H4 (cell line): Measurements from ENCODE around the gene DNMT1. TPM values are rescaled to one million over a fixed set of nuclear protein-coding genes. Genes with fewer than 3 reads are reported as not detected.
"Not testable (repeated sequence)": the region's sequence is repeated elsewhere in the genome, so short reads cannot be mapped to it uniquely, and the experiment has no call there.

Experiments
- DNase-seq: peaks from one replicate; pipeline ENCODE4 v3.0.0-alpha.2; 2015; ENCODE audit warnings: low spot score
- total RNA-seq: library from RNA; depleted of rRNA; stranded (reverse); fragments of >200 nt; shearing (Covaris generic); gene quantifications from 2 replicates; pipeline ENCODE4 v1.2.3, GENCODE V29; 2014

Gene DNMT1
- total RNA-seq, 1 experiment from 2014 or later: 102 TPM

GRCh38 chr19:10184636-10185035 lies 10.1 kb downstream of the DNMT1 start:
- DNase-seq: no peak

GRCh38 chr19:10183926-10184325 lies 10.8 kb downstream of the DNMT1 start:
- DNase-seq: no peak

- DNase-seq: no peak
Measured at GRCh38 chr19:10182847-10183246, 11.9 kb downstream of the DNMT1 start.

- DNase-seq: no peak
Measured at GRCh38 chr19:10182076-10182475, 12.7 kb downstream of the DNMT1 start.

- no peak for DNase-seq
Measured at GRCh38 chr19:10180459-10180858, 14.3 kb downstream of the DNMT1 start.

- not testable (repeated sequence) for DNase-seq
Measured at GRCh38 chr19:10180024-10180423, 14.7 kb downstream of the DNMT1 start.

- DNase-seq: no peak
Measured at GRCh38 chr19:10173527-10173926, 21.2 kb downstream of the DNMT1 start.

- no peak for DNase-seq
Measured at GRCh38 chr19:10168386-10168948, 26.3 kb downstream of the DNMT1 start.

GRCh38 chr19:10167459-10167858 lies 27.3 kb downstream of the DNMT1 start:
- no peak for DNase-seq

- not testable (repeated sequence) for DNase-seq
Measured at GRCh38 chr19:10166501-10166900, 28.3 kb downstream of the DNMT1 start.

- no peak for DNase-seq
Measured at GRCh38 chr19:10166046-10166445, 28.7 kb downstream of the DNMT1 start.

GRCh38 chr19:10163536-10163935 lies 31.2 kb downstream of the DNMT1 start:
- DNase-seq: no peak

GRCh38 chr19:10159610-10160009 lies 35.1 kb downstream of the DNMT1 start:
- no peak for DNase-seq

GRCh38 chr19:10158485-10158884 lies 36.3 kb downstream of the DNMT1 start:
- no peak for DNase-seq

- no peak for DNase-seq
Measured at GRCh38 chr19:10158071-10158470, 36.7 kb downstream of the DNMT1 start.

- no peak for DNase-seq
Measured at GRCh38 chr19:10155839-10156238, 38.9 kb downstream of the DNMT1 start.

GRCh38 chr19:10152100-10152499 lies 42.7 kb downstream of the DNMT1 start:
- no peak for DNase-seq

GRCh38 chr19:10151521-10151920 lies 43.2 kb downstream of the DNMT1 start:
- DNase-seq: no peak

- DNase-seq: no peak
Measured at GRCh38 chr19:10149427-10149826, 45.3 kb downstream of the DNMT1 start.

- DNase-seq: no peak
Measured at GRCh38 chr19:10146142-10146541, 48.6 kb downstream of the DNMT1 start.

GRCh38 chr19:10145031-10145430 lies 49.7 kb downstream of the DNMT1 start:
- DNase-seq: no peak

GRCh38 chr19:10144361-10144760 lies 50.4 kb downstream of the DNMT1 start:
- no peak for DNase-seq

GRCh38 chr19:10143681-10144080 lies 51.1 kb downstream of the DNMT1 start:
- DNase-seq: no peak

- no peak for DNase-seq
Measured at GRCh38 chr19:10142701-10143375, 51.9 kb downstream of the DNMT1 start.
